GM18861 (cell line): ENCODE results near the gene AKAP13.

Experiments
- ATAC-seq: cut with Tn5 transposase; IDR thresholded peaks from one replicate; pipeline ENCODE4 v1.9.1; 2021; ENCODE audit not compliant: unreplicated experiment

Gene AKAP13

GRCh38 chr15:85723960-85724945 is 343.9 kb downstream of the AKAP13 start:
- ATAC-seq, result no peak

DNA sequence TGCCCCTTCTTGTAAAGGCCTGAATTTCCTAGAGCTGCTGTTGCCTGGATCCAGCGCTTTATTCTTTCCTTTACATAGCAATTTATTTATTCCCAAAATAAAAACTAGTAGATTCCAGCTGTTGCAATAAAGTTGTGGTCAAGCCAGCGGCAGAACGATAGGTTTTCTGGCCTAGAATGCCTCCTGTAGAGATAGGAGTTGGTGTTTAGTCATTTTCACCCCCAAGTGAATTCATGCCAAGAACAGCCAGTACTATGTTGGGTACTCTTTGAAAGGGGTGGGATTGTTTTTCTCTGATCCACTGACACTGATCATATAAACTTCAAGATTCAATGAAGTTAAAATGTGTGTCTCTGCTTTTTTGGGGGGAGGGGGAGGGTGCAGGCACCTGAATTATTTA is 344.6 kb downstream of the AKAP13 start:
- no peak for ATAC-seq

DNA sequence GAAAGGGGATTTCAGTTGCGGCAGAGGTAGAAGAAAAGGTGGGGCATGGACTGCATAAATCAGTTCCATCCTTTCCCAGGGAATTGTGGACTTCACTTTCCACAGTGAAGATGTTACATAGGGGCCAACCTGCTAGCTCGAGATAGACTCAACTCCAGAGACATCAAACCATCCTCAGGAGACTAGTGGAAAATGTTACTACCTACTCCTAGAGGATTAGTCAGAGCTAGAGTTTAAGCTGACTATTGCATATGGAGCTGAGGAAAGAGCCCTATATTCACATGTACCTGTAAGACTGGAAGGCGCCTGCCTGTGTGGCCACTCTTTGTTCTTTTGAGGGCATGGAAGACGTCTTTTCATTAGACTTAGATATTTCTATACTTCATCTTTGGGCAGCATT is 345.2 kb downstream of the AKAP13 start:
- no peak for ATAC-seq

- no peak for ATAC-seq
These were observed 346.1 kb downstream of the AKAP13 start for GRCh38 chr15:85726454-85726853.

- no peak for ATAC-seq
These were observed 346.7 kb downstream of the AKAP13 start for GRCh38 chr15:85727068-85727467.

GRCh38 chr15:85730001-85730820 is 349.8 kb downstream of the AKAP13 start:
- ATAC-seq, result no peak

- ATAC-seq, result no peak
These were observed 353.0 kb downstream of the AKAP13 start for GRCh38 chr15:85733416-85733815.

DNA sequence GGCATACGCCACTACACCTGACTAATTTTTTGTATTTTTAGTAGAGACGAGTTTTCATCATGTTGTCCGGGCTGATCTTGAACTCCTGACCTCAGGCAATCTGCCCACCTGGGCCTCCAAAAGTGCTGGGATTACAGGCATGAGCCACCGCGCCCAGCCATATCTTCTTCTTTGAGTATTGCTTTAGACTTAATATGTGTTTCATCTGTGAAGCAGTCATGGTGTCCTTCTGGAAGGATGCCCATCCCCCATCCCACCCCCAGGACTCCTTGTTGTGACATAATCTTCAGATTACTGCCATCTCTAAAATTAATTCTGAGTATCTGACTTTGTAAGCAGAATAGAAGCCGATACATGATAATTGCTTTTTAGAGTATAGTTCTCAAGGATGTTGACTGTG is 356.7 kb downstream of the AKAP13 start:
- no peak for ATAC-seq

- no peak for ATAC-seq
These were observed 360.6 kb downstream of the AKAP13 start for GRCh38 chr15:85741021-85741421.

DNA sequence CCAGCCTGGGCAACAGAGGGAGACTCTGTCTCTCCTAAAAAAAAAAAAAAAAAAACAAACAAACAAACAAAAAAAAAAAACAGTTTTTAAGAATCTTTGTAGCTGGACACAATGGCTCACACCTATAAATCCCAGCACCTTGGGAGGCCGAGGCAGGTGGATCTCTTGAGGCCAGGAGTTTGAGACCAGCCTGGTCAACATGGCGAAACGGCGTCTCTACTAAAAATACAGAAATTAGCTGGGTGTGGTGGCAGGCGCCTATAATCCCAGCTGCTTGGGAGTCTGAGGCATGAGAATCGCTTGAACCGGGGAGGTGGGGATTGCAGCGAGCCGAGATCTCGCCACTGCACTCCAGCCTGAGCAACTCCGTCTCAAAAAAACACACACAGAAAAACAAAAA is 361.3 kb downstream of the AKAP13 start:
- ATAC-seq, result no peak

GRCh38 chr15:85742186-85742821 is 361.9 kb downstream of the AKAP13 start:
- ATAC-seq, result no peak

GRCh38 chr15:85743392-85744055 is 363.1 kb downstream of the AKAP13 start:
- no peak for ATAC-seq

- ATAC-seq, result no peak
These were observed 364.2 kb downstream of the AKAP13 start for GRCh38 chr15:85744579-85744978.

DNA sequence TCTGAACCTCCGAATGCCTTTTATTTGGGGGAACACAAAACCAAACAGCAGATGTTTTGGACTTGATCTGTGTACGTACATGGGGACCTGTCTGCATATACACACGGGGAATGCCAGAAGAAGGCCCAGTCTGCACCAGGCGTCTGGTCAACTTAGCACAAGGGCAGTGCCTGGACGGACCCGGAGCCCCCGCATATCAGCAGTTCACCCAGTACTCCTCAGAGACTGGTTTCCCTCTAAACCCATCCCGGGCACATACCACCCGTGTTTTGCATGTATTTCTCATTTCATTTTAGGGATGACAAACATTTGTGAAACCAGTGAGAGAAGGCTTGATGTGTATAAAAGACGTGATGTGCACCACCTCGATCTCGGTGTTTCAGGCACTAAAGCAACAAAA is 364.6 kb downstream of the AKAP13 start:
- no peak for ATAC-seq

DNA sequence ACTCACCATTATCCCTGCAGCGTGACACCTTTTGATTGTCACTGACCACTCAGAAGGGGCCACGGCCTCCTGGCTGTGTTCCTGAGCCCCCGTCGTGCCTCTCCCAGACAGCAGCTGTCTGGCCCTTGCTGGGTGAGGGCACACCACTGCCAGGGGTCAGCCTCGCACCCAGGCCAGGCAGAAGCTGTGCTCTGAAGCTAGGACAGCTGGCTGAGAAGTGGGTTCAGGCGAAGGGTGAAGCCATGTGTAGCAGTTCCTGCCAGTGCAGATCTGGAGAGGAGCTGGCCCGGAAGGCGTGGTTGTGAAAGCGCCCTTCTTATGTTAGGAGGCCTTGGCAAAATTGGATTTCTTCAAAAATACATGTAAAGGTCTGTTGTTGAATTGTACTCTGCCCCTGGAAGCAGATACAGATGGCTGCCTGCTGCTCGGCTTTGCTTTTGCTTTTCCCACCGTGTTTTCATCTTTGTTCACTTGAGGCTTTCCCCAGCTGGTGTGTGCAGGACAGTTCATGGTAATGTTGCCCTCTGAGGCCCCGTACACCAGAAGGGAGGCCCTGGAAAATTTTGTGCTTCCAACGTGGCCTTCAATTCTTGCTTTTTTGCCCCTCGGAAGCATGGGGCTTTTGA is 365.2 kb downstream of the AKAP13 start:
- ATAC-seq, result no peak

DNA sequence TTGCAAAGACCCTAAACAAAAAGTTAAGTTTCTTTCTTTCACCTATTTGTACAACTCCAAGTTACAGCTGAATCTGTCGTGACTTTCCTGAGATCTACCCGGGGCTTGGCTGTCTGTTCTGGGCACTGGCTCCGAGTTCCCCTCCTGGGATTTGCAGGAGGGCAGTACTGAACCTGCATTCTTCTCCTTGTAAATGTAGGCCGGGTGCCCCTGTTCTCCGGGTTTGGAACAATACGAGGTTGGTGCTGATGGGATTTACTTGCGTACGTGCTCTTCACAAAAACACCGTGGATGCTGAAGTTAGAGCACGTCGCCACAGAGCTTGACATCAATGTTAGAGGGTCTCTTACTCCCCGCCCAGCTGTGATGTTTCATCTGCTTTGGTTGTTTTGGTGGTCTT is 366.2 kb downstream of the AKAP13 start:
- no peak for ATAC-seq

DNA sequence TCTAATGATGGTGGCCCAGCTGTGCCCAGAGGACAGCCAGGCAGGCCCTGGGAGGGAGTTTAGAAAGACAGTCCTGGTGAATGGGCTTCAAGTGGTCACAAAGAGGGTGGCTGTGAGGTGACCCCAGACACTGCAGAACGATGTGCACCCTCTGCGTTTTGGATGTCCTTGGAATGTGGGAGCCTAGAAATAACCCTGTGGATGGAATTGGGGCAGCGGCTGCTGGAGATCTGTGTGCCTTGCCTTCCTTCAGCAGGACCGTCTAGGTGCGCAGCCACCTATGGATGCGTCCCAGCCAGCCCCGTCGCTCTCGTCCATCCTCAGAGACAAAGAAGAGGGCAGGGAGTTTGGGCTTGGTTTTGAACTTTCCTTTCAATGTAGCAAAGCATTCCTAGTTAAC is 367.8 kb downstream of the AKAP13 start:
- ATAC-seq, result no peak

DNA sequence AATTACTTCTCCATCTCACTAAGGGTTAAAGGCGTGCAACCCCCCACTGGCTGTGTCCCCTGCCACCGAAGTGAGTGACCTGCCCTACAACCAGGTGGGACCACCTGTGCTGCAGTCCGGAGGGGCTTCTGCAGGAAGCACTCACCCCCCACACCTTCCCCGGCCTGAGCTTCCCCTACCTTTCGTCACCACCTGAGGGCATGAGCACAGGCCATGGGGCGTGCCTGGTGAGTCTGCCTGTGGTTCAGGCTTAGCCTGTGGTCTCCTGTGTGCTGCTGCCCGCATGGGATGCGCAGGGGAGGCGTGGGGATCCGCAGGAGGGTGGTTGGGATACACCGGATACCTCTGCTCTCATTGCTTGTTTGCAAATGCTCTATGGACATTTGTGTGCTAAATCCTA is 368.3 kb downstream of the AKAP13 start:
- no peak for ATAC-seq

- no peak for ATAC-seq
These were observed 369.1 kb downstream of the AKAP13 start for GRCh38 chr15:85749261-85750151.
